Endothelial cell of umbilical vein (primary cell): Measurements from ENCODE around the gene KANSL1. TPM values are rescaled to one million over a fixed set of nuclear protein-coding genes. Genes with fewer than 3 reads are reported as not detected.

ENCODE experiments used
- BruUV-seq: library from RNA; stranded (reverse); fragments of 400-500 nt; replicated peaks from 2 replicates; lab custom pipeline; 2021; lab: Mats Ljungman, UMichigan
- CTCF ChIA-PET: fragments of 300-600, 350-600 bp; sonication (Branson Sonifier 250); formaldehyde crosslinking; loops from one replicate; lab custom pipeline; 2021; ENCODE audit warnings: antibody characterized with exemption, inconsistent platforms; lab: Charles Lee
- POLR2A ChIA-PET: fragments of 300-600, 350-600 bp; sonication (Branson Sonifier 250); formaldehyde crosslinking; loops from one replicate; lab custom pipeline; 2021; ENCODE audit warnings: antibody characterized with exemption, inconsistent platforms; lab: Charles Lee
- DNase-seq: peaks from one replicate; pipeline ENCODE4 v3.0.0-alpha.2; 2011; ENCODE audit warnings: low read depth, low spot score
- FAIRE-seq: peaks from 2 replicates; lab custom pipeline; 2011; peaks lifted over from hg19 to GRCh38; lab: Jason Lieb, UNC
- H2AFZ ChIP-seq: 2 replicates; pipeline ENCODE4 v1.6.0; 2012; ENCODE audit warnings: low read depth, low read length, control low read depth, inconsistent platforms
- H3K27ac ChIP-seq: 2 replicates; pipeline ENCODE4 v1.5.1; 2011; ENCODE audit warnings: low read depth, mild to moderate bottlenecking, control low read depth, low read length, moderate library complexity; ENCODE audit not compliant: insufficient read depth
- H3K27me3 ChIP-seq, 2 experiments: 2 replicates each; pipeline versions ENCODE4 v1.6.0 to v1.6.1; 2011; ENCODE audit warnings: low read length in 2 of 2, mixed read lengths in 1 of 2; ENCODE audit not compliant: control insufficient read depth in 2 of 2, insufficient read depth in 2 of 2
- H3K36me3 ChIP-seq, 2 experiments: 2 replicates in 1 of 2; 3 replicates in 1 of 2; pipeline ENCODE4 v1.5.1; 2011; ENCODE audit warnings: low read length in 2 of 2, mild to moderate bottlenecking in 1 of 2, moderate library complexity in 1 of 2; ENCODE audit not compliant: control insufficient read depth in 2 of 2, insufficient read depth in 2 of 2; ENCODE audit errors: extremely low read depth in 1 of 2
- H3K4me1 ChIP-seq: 3 replicates; pipeline ENCODE4 v1.5.1; 2011; ENCODE audit warnings: mild to moderate bottlenecking, low read length; ENCODE audit not compliant: control insufficient read depth, insufficient read depth; ENCODE audit errors: extremely low read depth
- H3K4me2 ChIP-seq: 2 replicates; pipeline ENCODE4 v1.6.1; 2011; ENCODE audit warnings: low read length, control low read depth, mixed read lengths; ENCODE audit not compliant: insufficient read depth
- H3K4me3 ChIP-seq, 3 experiments: fragments of 200-600 bp in 1 of 3; sonication (generic), shearing (Covaris generic) in 1 of 3; replicated peaks in 1 of 3; 2 replicates each; pipeline ENCODE4 v1.5.1; 2011 to 2016; ENCODE audit warnings: control low read depth in 3 of 3, low read length in 3 of 3, mild to moderate bottlenecking in 2 of 3, inconsistent platforms in 1 of 3, low read depth in 1 of 3, moderate library complexity in 1 of 3; ENCODE audit not compliant: insufficient read depth in 1 of 3
- H3K79me2 ChIP-seq: 2 replicates; pipeline ENCODE4 v1.6.0; 2012; ENCODE audit warnings: low read length, inconsistent platforms; ENCODE audit not compliant: control insufficient read depth, insufficient read depth
- H3K9ac ChIP-seq: replicated peaks from 2 replicates; pipeline ENCODE3; 2011; ENCODE audit warnings: low read length, control low read depth; ENCODE audit not compliant: insufficient read depth; ENCODE audit errors: extremely low read depth
- H3K9me1 ChIP-seq: replicated peaks from 3 replicates; pipeline ENCODE4 v1.6.0; 2011; ENCODE audit warnings: mild to moderate bottlenecking, low read length; ENCODE audit not compliant: control insufficient read depth, insufficient read depth; ENCODE audit errors: extremely low read depth
- H3K9me3 ChIP-seq: replicated peaks from 2 replicates; pipeline ENCODE4 v1.5.1; 2012; ENCODE audit warnings: low read length, inconsistent platforms; ENCODE audit not compliant: control insufficient read depth, insufficient read depth
- H4K20me1 ChIP-seq: replicated peaks from 2 replicates; pipeline ENCODE3; 2011; ENCODE audit warnings: mild to moderate bottlenecking, low read length; ENCODE audit not compliant: control insufficient read depth, insufficient read depth; ENCODE audit errors: extremely low read depth
- CTCF ChIP-seq, 2 donors: IDR thresholded peaks; 1 replicate in 1 of 2; 2 replicates in 1 of 2; pipeline ENCODE4 v1.5.1; 2011; ENCODE audit warnings: low read length in 2 of 2, mild to moderate bottlenecking in 2 of 2, moderate library complexity in 2 of 2, control low read depth in 1 of 2, inconsistent platforms in 1 of 2, low read depth in 1 of 2; ENCODE audit not compliant: insufficient read depth in 1 of 2; ENCODE audit errors: extremely low read depth in 1 of 2
- EZH2 ChIP-seq: IDR thresholded peaks from 2 replicates; pipeline ENCODE4 v1.6.1; 2012; ENCODE audit warnings: borderline replicate concordance, low read depth, mild to moderate bottlenecking, moderate library complexity, low read length, inconsistent platforms; ENCODE audit not compliant: severe bottlenecking
- FOS ChIP-seq: IDR thresholded peaks from 2 replicates; pipeline ENCODE4 v1.6.1; 2011; ENCODE audit warnings: mild to moderate bottlenecking, low read length, moderate library complexity, borderline replicate concordance; ENCODE audit not compliant: insufficient read depth
- GATA2 ChIP-seq: IDR thresholded peaks from 2 replicates; pipeline ENCODE4 v1.7.0; 2011; ENCODE audit warnings: low read depth, mild to moderate bottlenecking, moderate library complexity, mixed read lengths, low read length; ENCODE audit not compliant: insufficient read length, insufficient read depth
- JUN ChIP-seq: IDR thresholded peaks from 2 replicates; pipeline ENCODE4 v1.6.1; 2011; ENCODE audit warnings: borderline replicate concordance, low read depth; ENCODE audit not compliant: insufficient read length, insufficient read depth
- MAX ChIP-seq: IDR thresholded peaks from 2 replicates; pipeline ENCODE4 v1.6.1; 2011; ENCODE audit not compliant: insufficient read depth, insufficient read length
- MYC ChIP-seq: IDR thresholded peaks from one replicate; pipeline ENCODE4 v1.6.1; 2011; ENCODE audit warnings: mild to moderate bottlenecking, low read depth, low read length
- POLR2A ChIP-seq: IDR thresholded peaks from 2 replicates; pipeline ENCODE4 v1.6.1; 2012; ENCODE audit warnings: low read depth, mild to moderate bottlenecking, control low read depth, low read length
- POLR2AphosphoS5 ChIP-seq: IDR thresholded peaks from 2 replicates; pipeline ENCODE4 v1.6.1; 2012; ENCODE audit warnings: low read depth, mild to moderate bottlenecking, control low read depth, low read length, moderate library complexity; ENCODE audit not compliant: insufficient read depth
- dilution Hi-C: fragments of 300-500 bp; cut with MboI; formaldehyde crosslinking; loops from one replicate; pipeline ENCODE4 v1.15.0; 2019; ENCODE audit warnings: low sequenced_read_pairs; ENCODE audit not compliant: extremely low pct_ligation_motif_present
- intact Hi-C: fragments of 100-400 bp; cut with micrococcal nuclease; formaldehyde crosslinking; loops from one replicate; pipeline ENCODE4 v1.10.0; 2022
- polyA plus RNA-seq, 4 experiments: library from polyadenylated mRNA; depleted of rRNA in 3 of 4; stranded (reverse) in 3 of 4; unstranded in 1 of 4; fragments of >200 nt; gene quantifications; 2 replicates each; pipeline versions ENCODE4 v1.2.1 to v1.2.3, GENCODE V29; 2011 to 2012; ENCODE audit warnings: missing spikeins in 1 of 4
- total RNA-seq: library from RNA; stranded (reverse); gene quantifications from 2 replicates; pipeline ENCODE4 v1.2.3, GENCODE V29; 2021

Gene KANSL1
- total and polyA plus RNA-seq, 2 donors (not counting 3 experiments of a cell fraction or from before 2014, with no cell fraction given): 29.1 to 74.0 TPM

GRCh38 chr17:45992175-45992574 is 201.1 kb downstream of the KANSL1 start:
- dilution Hi-C loops: no loop called here
- Histone ChIP-seq H3K36me3 (no peaks in the 10 kb centered on the region), H3K9ac (no peak overlapping the region), H3K4me3 (no peak overlapping the region), H3K27ac (no peak overlapping the region), H3K4me2 (no peak overlapping the region), H2AFZ (no peak overlapping the region), H3K9me1 (no peaks in the 10 kb centered on the region), H3K9me3 (no peaks in the 10 kb centered on the region), H3K27me3 (peaks cover 0 to 2% of the 10 kb centered on the region in 2 experiments), H4K20me1 (no peaks in the 10 kb centered on the region), H3K79me2 (no peaks in the 10 kb centered on the region), H3K4me1 (no peaks in the 10 kb centered on the region)
- CTCF ChIA-PET: interaction anchor here (0.6 to 1.1 kb wide), 3 partner anchors 9 to 714 kb away, joined by 3 to 5 read pairs (median 4); no protein-coding TSS in a partner anchor
- TF ChIP-seq EZH2 (no peak), POLR2AphosphoS5 (no peak), POLR2A (no peak), GATA2 (no peak), CTCF (IDR thresholded peaks at IDR 0.05; ENCODE audit: extremely low read depth in 1 of 2, insufficient read depth in 1 of 2, low read depth in 1 of 2, low read length in 2 of 2) (no peak), JUN (no peak)
- POLR2A ChIA-PET: no interaction called here
- intact Hi-C loops: no loop called here
- FAIRE-seq: no peak
- DNase-seq: no peak
- no TSS peak for BruUV-seq

GRCh38 chr17:45991341-45991740 is 201.9 kb downstream of the KANSL1 start:
- dilution Hi-C loops (no loop called here), intact Hi-C loops (no loop called here)
- no peaks in the 10 kb centered on the region for H3K79me2 ChIP-seq
- ChIA-PET CTCF (interaction anchor here (0.6 to 1.1 kb wide), 2 partner anchors 10 to 713 kb away, joined by 4 to 5 read pairs; no protein-coding TSS in a partner anchor), POLR2A (no interaction called here)
- no peak overlapping the region for H3K4me2 ChIP-seq
- no peak overlapping the region for H2AFZ ChIP-seq
- no peak for DNase-seq
- H3K4me3 ChIP-seq: no peak overlapping the region
- FAIRE-seq: no peak
- BruUV-seq: no TSS peak
- H3K4me1 ChIP-seq: no peaks in the 10 kb centered on the region
- H3K9me1 ChIP-seq: no peaks in the 10 kb centered on the region
- H3K27me3 ChIP-seq: peaks cover 0 to 2% of the 10 kb centered on the region in 2 experiments
- H3K9me3 ChIP-seq: no peaks in the 10 kb centered on the region
- H4K20me1 ChIP-seq: no peaks in the 10 kb centered on the region
- no peak for TF ChIP-seq MAX
- TF ChIP-seq FOS: no peak
- TF ChIP-seq GATA2: no peak
- TF ChIP-seq CTCF (IDR thresholded peaks at IDR 0.05; ENCODE audit: extremely low read depth in 1 of 2, insufficient read depth in 1 of 2, low read depth in 1 of 2, low read length in 2 of 2): no peak
- no peak for TF ChIP-seq POLR2A
- no peak for TF ChIP-seq JUN
- no peak for TF ChIP-seq EZH2
- no peak for TF ChIP-seq POLR2AphosphoS5
- TF ChIP-seq MYC: no peak
- H3K36me3 ChIP-seq: no peaks in the 10 kb centered on the region
- no peak overlapping the region for H3K27ac ChIP-seq
- H3K9ac ChIP-seq: no peak overlapping the region
